Measurements from ENCODE around the gene ZNF574.
A peak's percentile ranks its signal among the peaks of the same experiment; 100 is the strongest.

ZNF574 gene

GRCh38 chr19:42068756-42069571 lies 7.0 kb upstream of the ZNF574 start:
- H3K4me1 Mint-ChIP-seq, result no peaks in the 10 kb centered on the region
- DNase-seq, result no peak
- H3K27ac Mint-ChIP-seq, result no peak overlapping the region
- no peaks in the 10 kb centered on the region for H3K9me3 Mint-ChIP-seq
- no peak overlapping the region for H3K4me3 Mint-ChIP-seq
- ATAC-seq, result no peak
- H3K27me3 Mint-ChIP-seq, result peaks cover 29% of the 10 kb centered on the region

GRCh38 chr19:42069619-42070351 lies 6.2 kb upstream of the ZNF574 start, which contains the start of gene GRIK5:
Gene GRIK5, minus strand, starts transcription at chr19:42070206. Its CDS starts 4,436 bp downstream, at chr19:42065770.
- Mint-ChIP-seq H3K27me3 (peaks cover 21% of the 10 kb centered on the region), H3K4me3 (no peak within 1 kb of the TSS), H3K9me3 (no peaks in the 10 kb centered on the region), H3K4me1 (no peaks in the 10 kb centered on the region), H3K27ac (no peak within 1 kb of the TSS)
- DNase-seq (no peak), ATAC-seq (peak; percentile 46)

GRCh38 chr19:42071247-42071646 lies 4.7 kb upstream of the ZNF574 start:
- ATAC-seq (no peak), DNase-seq (no peak)
- Mint-ChIP-seq H3K4me1 (no peaks in the 10 kb centered on the region), H3K4me3 (no peak overlapping the region), H3K27me3 (peaks cover 13% of the 10 kb centered on the region), H3K9me3 (no peaks in the 10 kb centered on the region), H3K27ac (no peak overlapping the region)

GRCh38 chr19:42074513-42075363 lies 1.2 kb upstream of the ZNF574 start:
- Mint-ChIP-seq H3K4me1 (peaks cover 30% of the 10 kb centered on the region), H3K27me3 (peaks cover 13% of the 10 kb centered on the region), H3K27ac (peak overlapping the region; percentile 99), H3K4me3 (peak overlapping the region; percentile 93 to 94), H3K9me3 (no peaks in the 10 kb centered on the region)
- DNase-seq (peak in 1 of 2 donors; percentile 28), ATAC-seq (no peak)

GRCh38 chr19:42075364-42075615 lies 676 bp upstream of the ZNF574 start:
- Mint-ChIP-seq H3K9me3 (no peaks in the 10 kb centered on the region), H3K27me3 (peaks cover 9% of the 10 kb centered on the region), H3K27ac (peak overlapping the region; percentile 99), H3K4me1 (peaks cover 30% of the 10 kb centered on the region), H3K4me3 (peak overlapping the region; percentile 93 to 94)
- ATAC-seq (peak; percentile 3), DNase-seq (peak in 1 of 2 donors; percentile 16)

- Mint-ChIP-seq H3K4me1 (peaks cover 37% of the 10 kb centered on the region), H3K27me3 (no peaks in the 10 kb centered on the region), H3K4me3 (peak overlapping the region; percentile 93 to 94), H3K27ac (peak overlapping the region; percentile 96), H3K9me3 (no peaks in the 10 kb centered on the region)
- ATAC-seq (no peak), DNase-seq (no peak)
Observed at GRCh38 chr19:42076380-42076944, 496 bp downstream of the ZNF574 start.

GRCh38 chr19:42078058-42078457 lies 2.1 kb downstream of the ZNF574 start:
- Mint-ChIP-seq H3K27me3 (no peaks in the 10 kb centered on the region), H3K27ac (peak overlapping the region; percentile 94 to 96), H3K9me3 (no peaks in the 10 kb centered on the region), H3K4me3 (peak overlapping the region; percentile 93 to 94), H3K4me1 (peaks cover 44% of the 10 kb centered on the region)
- DNase-seq (no peak), ATAC-seq (no peak)

GRCh38 chr19:42078538-42079275 lies 2.7 kb downstream of the ZNF574 start:
- Mint-ChIP-seq H3K4me1 (peaks cover 44% of the 10 kb centered on the region), H3K4me3 (peak overlapping the region; percentile 45 to 93), H3K9me3 (no peaks in the 10 kb centered on the region), H3K27ac (peak overlapping the region; percentile 69 to 94), H3K27me3 (no peaks in the 10 kb centered on the region)
- no peak for DNase-seq
- no peak for ATAC-seq

- H3K27me3 Mint-ChIP-seq, result no peaks in the 10 kb centered on the region
- DNase-seq (no peak), ATAC-seq (no peak)
- H3K4me1 Mint-ChIP-seq, result peaks cover 44% of the 10 kb centered on the region
- H3K9me3 Mint-ChIP-seq, result no peaks in the 10 kb centered on the region
- no peak overlapping the region for H3K27ac Mint-ChIP-seq
- no peak overlapping the region for H3K4me3 Mint-ChIP-seq
Observed at GRCh38 chr19:42079276-42079669, 3.3 kb downstream of the ZNF574 start.

GRCh38 chr19:42079886-42080763 lies 4.2 kb downstream of the ZNF574 start:
- DNase-seq (no peak), ATAC-seq (no peak)
- Mint-ChIP-seq H3K27me3 (no peaks in the 10 kb centered on the region), H3K4me1 (peaks cover 44% of the 10 kb centered on the region), H3K9me3 (no peaks in the 10 kb centered on the region), H3K4me3 (no peak overlapping the region), H3K27ac (peak overlapping the region in 1 of 2 donors; percentile 69)

- DNase-seq (no peak), ATAC-seq (no peak)
- no peaks in the 10 kb centered on the region for H3K9me3 Mint-ChIP-seq
- H3K27me3 Mint-ChIP-seq, result no peaks in the 10 kb centered on the region
- peaks cover 44% of the 10 kb centered on the region for H3K4me1 Mint-ChIP-seq
- peak overlapping the region in 1 of 2 donors; percentile 35 for H3K27ac Mint-ChIP-seq
- H3K4me3 Mint-ChIP-seq, result no peak overlapping the region
Observed at GRCh38 chr19:42080764-42081375, 4.9 kb downstream of the ZNF574 start.

GRCh38 chr19:42081584-42082203 lies 5.7 kb downstream of the ZNF574 start:
- peaks cover 40% of the 10 kb centered on the region for H3K4me1 Mint-ChIP-seq
- H3K9me3 Mint-ChIP-seq, result no peaks in the 10 kb centered on the region
- DNase-seq (no peak), ATAC-seq (peak; percentile 79)
- no peak overlapping the region for H3K4me3 Mint-ChIP-seq
- H3K27me3 Mint-ChIP-seq, result no peaks in the 10 kb centered on the region
- H3K27ac Mint-ChIP-seq, result no peak overlapping the region

GRCh38 chr19:42083537-42083936 lies 7.6 kb downstream of the ZNF574 start:
- Mint-ChIP-seq H3K27ac (no peak overlapping the region), H3K4me3 (no peak overlapping the region), H3K27me3 (no peaks in the 10 kb centered on the region), H3K4me1 (peaks cover 35% of the 10 kb centered on the region), H3K9me3 (no peaks in the 10 kb centered on the region)
- ATAC-seq, result no peak
- DNase-seq, result no peak
